GM12801 (cell line): ENCODE data around the gene PPP6R2.

Experiments used
- TF ChIP-seq, protein P1 (sequence below): IDR thresholded peaks from one replicate; pipeline ENCODE4 v1.5.1; 2011; ENCODE audit warnings: control low read depth; ENCODE audit not compliant: insufficient read length; ENCODE audit errors: extremely low read depth

PPP6R2 gene

DNA sequence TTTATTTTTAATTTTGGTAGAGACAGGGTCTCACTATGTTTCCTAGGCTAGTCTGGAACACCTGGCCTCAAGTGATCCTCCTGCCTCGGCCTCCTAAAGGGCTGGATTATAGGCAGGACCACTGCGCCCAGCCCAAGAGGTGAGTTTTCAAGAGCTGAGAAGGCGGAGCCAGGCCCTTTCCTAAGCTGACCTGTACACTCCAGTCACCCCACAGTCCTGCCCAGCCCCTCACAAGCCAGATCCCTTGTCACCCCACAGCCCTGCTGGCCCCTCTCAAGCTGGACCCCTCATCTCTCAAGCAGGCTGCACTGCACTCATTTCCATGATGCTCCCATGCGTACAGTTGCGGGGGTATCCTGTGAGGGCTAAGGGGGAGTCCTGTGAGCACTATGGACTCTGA is 19.2 kb upstream of the PPP6R2 start:
- TF ChIP-seq, protein P1, sequence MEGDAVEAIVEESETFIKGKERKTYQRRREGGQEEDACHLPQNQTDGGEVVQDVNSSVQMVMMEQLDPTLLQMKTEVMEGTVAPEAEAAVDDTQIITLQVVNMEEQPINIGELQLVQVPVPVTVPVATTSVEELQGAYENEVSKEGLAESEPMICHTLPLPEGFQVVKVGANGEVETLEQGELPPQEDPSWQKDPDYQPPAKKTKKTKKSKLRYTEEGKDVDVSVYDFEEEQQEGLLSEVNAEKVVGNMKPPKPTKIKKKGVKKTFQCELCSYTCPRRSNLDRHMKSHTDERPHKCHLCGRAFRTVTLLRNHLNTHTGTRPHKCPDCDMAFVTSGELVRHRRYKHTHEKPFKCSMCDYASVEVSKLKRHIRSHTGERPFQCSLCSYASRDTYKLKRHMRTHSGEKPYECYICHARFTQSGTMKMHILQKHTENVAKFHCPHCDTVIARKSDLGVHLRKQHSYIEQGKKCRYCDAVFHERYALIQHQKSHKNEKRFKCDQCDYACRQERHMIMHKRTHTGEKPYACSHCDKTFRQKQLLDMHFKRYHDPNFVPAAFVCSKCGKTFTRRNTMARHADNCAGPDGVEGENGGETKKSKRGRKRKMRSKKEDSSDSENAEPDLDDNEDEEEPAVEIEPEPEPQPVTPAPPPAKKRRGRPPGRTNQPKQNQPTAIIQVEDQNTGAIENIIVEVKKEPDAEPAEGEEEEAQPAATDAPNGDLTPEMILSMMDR = no peak

DNA sequence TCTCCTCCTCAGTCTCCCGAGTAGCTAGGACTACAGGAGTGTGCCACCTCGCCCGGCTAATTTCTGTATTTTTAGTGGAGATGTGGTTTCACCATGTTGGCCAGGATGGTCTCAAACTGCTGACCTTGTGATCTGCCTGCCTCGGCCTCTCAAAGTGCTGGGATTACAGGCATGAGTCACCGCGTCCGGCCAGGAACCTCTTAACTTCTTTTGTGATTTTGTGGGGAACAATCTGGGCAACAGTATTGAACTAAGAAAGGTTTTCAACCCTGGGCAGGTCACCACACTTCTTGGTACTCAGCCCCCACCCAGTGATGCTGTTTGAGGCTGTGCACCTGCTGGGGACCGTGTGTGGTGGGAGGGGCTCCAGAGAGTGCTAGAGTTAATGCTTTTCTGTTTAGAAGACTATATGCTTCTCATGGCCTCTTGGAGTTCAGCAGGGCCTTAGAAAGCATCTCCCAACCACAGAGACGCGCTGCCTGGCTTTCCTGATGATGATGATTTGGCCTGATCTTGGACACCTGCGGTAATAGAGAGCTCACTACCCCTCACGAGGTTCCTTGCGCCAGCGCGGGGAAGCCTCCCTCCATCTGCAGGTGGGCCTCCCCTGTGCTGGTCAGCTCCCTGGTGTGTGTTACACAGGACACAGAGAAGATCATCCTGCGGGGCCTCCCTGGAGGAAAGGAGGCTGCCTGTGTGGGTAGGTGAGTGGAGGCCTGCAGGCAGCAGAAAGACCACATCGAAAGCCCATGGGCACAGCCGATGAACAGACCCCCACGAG is 17.5 kb upstream of the PPP6R2 start:
- TF ChIP-seq, protein P1 = no peak

DNA sequence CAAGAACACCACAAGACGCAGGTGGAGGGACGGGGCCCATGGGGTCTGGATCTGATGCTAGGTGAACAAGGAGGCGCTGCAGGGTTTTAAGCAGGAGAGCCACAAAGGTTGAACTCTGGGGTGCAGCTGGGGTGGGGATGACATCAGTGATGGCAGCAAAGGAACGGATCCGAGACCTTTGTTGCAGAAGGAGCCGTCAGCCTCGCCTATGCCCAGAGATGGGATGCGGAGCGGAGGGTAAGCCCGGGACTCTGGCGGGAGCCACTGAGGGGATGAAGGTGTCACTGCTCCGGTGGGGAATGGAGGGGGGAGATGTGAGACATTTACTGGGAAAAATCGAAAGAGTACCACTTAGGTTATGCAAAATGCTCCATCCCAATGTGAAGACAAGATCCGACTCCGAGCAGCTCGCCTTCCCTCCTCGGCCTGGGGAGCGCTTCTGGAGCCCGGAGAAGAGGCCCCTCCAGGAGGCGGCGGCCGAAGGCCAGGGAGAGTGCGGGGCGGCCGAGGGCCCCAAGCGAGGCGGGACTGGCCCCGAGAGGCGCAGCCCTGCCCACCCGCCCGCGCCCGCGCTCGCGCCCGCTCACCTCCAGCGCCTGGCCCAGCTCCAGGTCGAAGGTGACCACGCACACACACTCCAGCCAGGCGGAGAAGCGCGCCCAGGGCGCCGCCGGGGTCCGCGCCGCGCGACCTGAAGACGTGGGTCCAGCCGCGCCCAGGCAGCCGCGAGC is 16.7 kb upstream of the PPP6R2 start:
- TF ChIP-seq, protein P1 = no peak

DNA sequence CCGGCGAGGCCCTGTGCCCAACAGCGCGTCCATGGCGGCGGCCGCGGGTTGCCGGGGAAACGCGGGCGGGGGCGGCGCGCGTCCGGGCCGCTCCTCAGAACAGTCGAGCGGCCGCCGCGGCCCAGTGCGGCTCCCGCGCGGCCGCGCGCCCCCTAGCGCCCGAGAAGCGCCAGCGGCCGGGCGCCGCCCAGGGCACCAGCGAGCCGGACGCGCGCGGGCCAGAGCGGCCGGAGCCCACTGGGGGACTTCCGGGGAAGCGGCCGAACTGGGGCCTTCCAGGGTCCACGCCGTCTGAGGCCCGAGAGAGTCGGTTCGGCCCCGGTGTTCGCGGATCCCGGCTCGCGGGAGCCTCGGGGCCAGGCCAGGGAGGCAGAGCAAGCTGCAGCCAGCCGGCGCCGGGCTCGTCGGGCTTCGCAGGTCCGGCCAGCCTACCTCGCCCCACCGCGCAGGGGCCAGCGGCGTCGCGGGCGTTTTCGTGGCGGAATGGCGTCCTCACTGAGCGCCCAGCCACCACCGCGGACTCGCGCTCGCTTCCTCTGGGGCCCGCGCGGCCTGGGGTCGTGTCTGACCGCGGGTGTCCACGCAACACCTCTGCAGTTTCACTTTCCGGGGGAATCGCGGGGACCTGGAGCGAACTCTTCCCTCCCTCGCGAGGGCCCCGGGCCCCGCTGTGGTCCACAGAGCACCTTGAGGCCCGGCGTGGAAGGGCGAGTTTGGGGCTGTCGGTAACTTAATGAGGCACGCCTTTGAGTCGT is 16.0 kb upstream of the PPP6R2 start, which contains the start of gene DENND6B:
Gene DENND6B, minus strand, starts transcription at position 57 of the 755 bp plus-strand sequence. Its CDS starts 24 bp downstream, at position 33.
- TF ChIP-seq, protein P1 = no peak

DNA sequence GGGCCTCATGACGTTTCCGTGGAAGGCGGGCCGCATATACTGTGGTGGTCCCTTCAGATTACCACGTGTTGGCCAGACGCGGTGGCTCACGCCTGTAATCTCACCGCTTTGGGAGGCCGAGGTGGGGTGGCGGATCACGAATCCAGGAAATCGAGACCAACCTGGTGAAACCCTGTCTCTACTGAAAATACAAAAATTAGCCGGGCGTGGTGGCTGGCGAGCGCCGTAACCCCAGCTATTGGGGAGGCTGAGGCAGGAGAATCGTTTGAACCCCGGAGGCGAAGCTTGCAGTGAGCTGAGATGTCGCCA is 15.5 kb upstream of the PPP6R2 start:
- TF ChIP-seq, protein P1 = no peak

DNA sequence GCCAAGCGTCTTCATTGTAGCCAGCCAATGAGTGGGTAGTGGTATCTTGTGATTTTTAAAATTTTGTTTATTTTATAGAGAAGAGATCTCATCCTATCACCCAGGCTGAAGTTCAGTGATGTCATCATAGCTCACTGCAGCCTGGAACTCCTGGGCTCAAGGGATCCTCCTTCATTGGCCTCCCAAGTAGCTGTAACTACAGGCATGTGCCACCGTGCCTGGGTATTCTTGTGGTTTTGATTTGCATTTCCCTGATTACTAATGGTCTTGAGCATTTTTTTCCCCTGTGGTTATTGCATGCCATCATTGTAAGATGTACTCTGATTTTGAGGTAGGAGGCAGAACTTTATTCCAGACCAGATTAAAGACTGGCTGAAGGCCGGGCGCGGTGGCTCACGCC is 13.9 kb upstream of the PPP6R2 start:
- TF ChIP-seq, protein P1 = no peak
